K562 (cell line): ENCODE measurements around the gene PRKCB. TPM values are rescaled to one million over a fixed set of nuclear protein-coding genes. Genes with fewer than 3 reads are reported as not detected.

ENCODE experiments used
- ATF6 ChIP-seq: sonication (generic); formaldehyde crosslinking; IDR thresholded peaks from 2 replicates; pipeline ENCODE4 v1.4.0; 2020; ENCODE audit warnings: mild to moderate bottlenecking, missing genetic modification reagents
- CTBP1 ChIP-seq: fragments of 450-650 bp; IDR thresholded peaks from 2 replicates; pipeline ENCODE4 v1.6.1; 2016; ENCODE audit warnings: borderline replicate concordance
- CXXC5 ChIP-seq: fragments of 250-450 bp; sonication (Bioruptor Pico); IDR thresholded peaks from 2 replicates; pipeline ENCODE4 v1.8.0; 2022; ENCODE audit warnings: inconsistent platforms, mild to moderate bottlenecking, moderate library complexity
- ELK3 ChIP-seq: fragments of 450-650 bp; formaldehyde crosslinking; IDR thresholded peaks from 2 replicates; pipeline ENCODE4 v1.4.0; 2020; ENCODE audit warnings: mild to moderate bottlenecking
- HNRNPL ChIP-seq: fragments of 200-400 bp; formaldehyde crosslinking; IDR thresholded peaks from 2 replicates; pipeline ENCODE4 v1.6.1; 2017; ENCODE audit warnings: low read depth, mild to moderate bottlenecking, low read length
- IFI16 ChIP-seq: fragments of 250-450 bp; sonication (Bioruptor Pico); IDR thresholded peaks from 2 replicates; pipeline ENCODE4 v2.1.2; 2022; ENCODE audit warnings: mild to moderate bottlenecking, inconsistent platforms
- NEUROD1 ChIP-seq: fragments of 150-350 bp; IDR thresholded peaks from 2 replicates; pipeline ENCODE4 v1.6.1; 2014; ENCODE audit warnings: borderline replicate concordance, low read length, low read depth; ENCODE audit not compliant: partially characterized antibody
- PRDM10 ChIP-seq: fragments of 450-650 bp; IDR thresholded peaks from 2 replicates; pipeline ENCODE4 v1.6.1; 2018; ENCODE audit not compliant: partially characterized antibody
- RB1 ChIP-seq: fragments of 450-650 bp; IDR thresholded peaks from 2 replicates; pipeline ENCODE4 v1.6.1; 2017; ENCODE audit warnings: low read depth, mild to moderate bottlenecking
- RBBP5 ChIP-seq: fragments of 200-600 bp; sonication (generic); IDR thresholded peaks from 2 replicates; pipeline ENCODE4 v1.6.1; 2012; ENCODE audit warnings: borderline replicate concordance, mild to moderate bottlenecking, low read length, control low read depth, inconsistent platforms; ENCODE audit not compliant: insufficient read depth, poor library complexity, severe bottlenecking
- SRF ChIP-seq, 2 experiments: fragments of 250-450, 450-650 bp in 1 of 2; sonication (Bioruptor Pico) in 1 of 2; sonication (generic) in 1 of 2; formaldehyde crosslinking; IDR thresholded peaks; 2 replicates each; pipeline versions ENCODE4 v1.5.0 to v1.5.1; 2020 to 2022; ENCODE audit warnings: mild to moderate bottlenecking in 1 of 2, missing genetic modification reagents in 1 of 2
- ZNF277 ChIP-seq: fragments of 250-450 bp; sonication (Bioruptor Pico); IDR thresholded peaks from 2 replicates; pipeline ENCODE4 v1.8.0; 2022; ENCODE audit warnings: inconsistent platforms, mild to moderate bottlenecking, moderate library complexity, borderline replicate concordance
- polyA plus RNA-seq, 8 experiments: library from polyadenylated mRNA; depleted of rRNA in 4 of 8; stranded (reverse) in 5 of 8; unstranded in 3 of 8; fragments of >200 nt; fragmentation: Nextera tagmentation in 2 of 8; fragmentation: Illumina TruSeq in 1 of 8; extraction: Ambion mirVana in 2 of 8; extraction: Trizol in 1 of 8; gene quantifications; 2 replicates each; pipeline versions ENCODE4 v1.2.1 to v1.2.3, GENCODE V29; 2011 to 2014; ENCODE audit warnings: inconsistent platforms in 1 of 8, missing spikeins in 1 of 8
- total RNA-seq, 7 experiments: library from RNA; depleted of rRNA in 6 of 7; stranded (reverse); fragments of >200 nt in 6 of 7; fragmentation: Illumina TruSeq in 2 of 7; extraction: Trizol in 2 of 7; gene quantifications; 2 replicates each; pipeline versions ENCODE4 v1.2.1 to v1.2.3, GENCODE V29; 2011 to 2021; ENCODE audit warnings: low replicate concordance in 1 of 7

The PRKCB gene
- total and polyA plus RNA-seq, 9 of the 15 experiments (the other 6 are each of a cell fraction or from before 2014, with no cell fraction given): 49.9 to 276 (median 148) TPM

- peak; percentile 55 for TF ChIP-seq PRDM10
- no peak for TF ChIP-seq HNRNPL
- TF ChIP-seq IFI16 (CRISPR knock-in tag): no peak
- TF ChIP-seq CTBP1: peak; percentile 80
- peak; percentile 58; the same call in 1 of the 2 replicates for TF ChIP-seq CXXC5 (CRISPR knock-in tag)
- TF ChIP-seq SRF (CRISPR knock-in tag; IDR thresholded peaks at IDR 0.05): peak in 1 of 2 experiments; percentile 28; a peak in 1 of 4 replicates
- TF ChIP-seq ATF6 (CRISPR knock-in tag): no peak
- TF ChIP-seq NEUROD1: peak; percentile 13
- TF ChIP-seq RBBP5: peak; percentile 32
- peak; percentile 72; the same call in 1 of the 2 replicates for TF ChIP-seq RB1
- no peak for TF ChIP-seq ELK3 (CRISPR knock-in tag)
- TF ChIP-seq ZNF277 (CRISPR knock-in tag): no peak
Measured at GRCh38 chr16:23803591-23804123, 32.1 kb upstream of the PRKCB start (continued).
